Naive B cell (primary cell): ENCODE measurements around the gene EDNRA. TPM values are rescaled to one million over a fixed set of nuclear protein-coding genes. Genes with fewer than 3 reads are reported as not detected.

Experiments used
- ATAC-seq, 2 donors: fragments of 150-1000 bp; cut with Tn5 transposase; 2 replicates each; pipeline ENCODE4 v1.10.0; 2021; ENCODE audit warnings: low read depth in 2 of 2, mild to moderate bottlenecking in 2 of 2, moderate library complexity in 2 of 2
- DNase-seq: peaks from one replicate; pipeline ENCODE4 v3.0.0; 2022
- H3K27ac Mint-ChIP-seq, 6 donors: one replicate each; pipeline ENCODE4 v1.8.0; 2020 to 2022; ENCODE audit warnings: mild to moderate bottlenecking in 6 of 6, mixed read lengths in 6 of 6, moderate library complexity in 5 of 6, inconsistent platforms in 2 of 6
- H3K27me3 Mint-ChIP-seq, 3 donors: one replicate each; pipeline ENCODE4 v1.8.0; 2021 to 2022; ENCODE audit warnings: mixed read lengths in 3 of 3, mild to moderate bottlenecking in 1 of 3
- H3K36me3 Mint-ChIP-seq, 2 donors: one replicate each; pipeline ENCODE4 v1.8.0; 2020 to 2022; ENCODE audit warnings: mixed read lengths in 2 of 2, inconsistent platforms in 1 of 2, mild to moderate bottlenecking in 1 of 2
- H3K4me1 Mint-ChIP-seq, 3 donors: one replicate each; pipeline ENCODE4 v1.8.0; 2020 to 2022; ENCODE audit warnings: mixed read lengths in 3 of 3, inconsistent platforms in 1 of 3, mild to moderate bottlenecking in 1 of 3, moderate library complexity in 1 of 3
- H3K4me3 Mint-ChIP-seq, 8 donors: one replicate each; pipeline ENCODE4 v1.8.0; 2020 to 2022; ENCODE audit warnings: mild to moderate bottlenecking in 8 of 8, mixed read lengths in 8 of 8, moderate library complexity in 8 of 8, inconsistent platforms in 2 of 8
- H3K9me3 Mint-ChIP-seq, 7 donors: one replicate each; pipeline ENCODE4 v1.8.0; 2020 to 2022; ENCODE audit warnings: mixed read lengths in 7 of 7, mild to moderate bottlenecking in 5 of 7, inconsistent platforms in 2 of 7, moderate library complexity in 1 of 7
- polyA plus RNA-seq, 6 donors: library from polyadenylated mRNA; unstranded; fragments of 300-500 nt; fragmentation: Illumina TruSeq; gene quantifications; one replicate each; pipeline ENCODE4 v1.2.3, GENCODE V29; 2021; ENCODE audit warnings: low read depth in 6 of 6

The EDNRA gene
- polyA plus RNA-seq, 6 donors from 2014 or later = not detected

- Mint-ChIP-seq H3K4me1 (no peaks in the 10 kb centered on the region), H3K27ac (no peak overlapping the region), H3K9me3 (peaks cover 0 to 3% (median 0%) of the 10 kb centered on the region in 7 donors), H3K36me3 (no peaks in the 10 kb centered on the region), H3K4me3 (no peak overlapping the region), H3K27me3 (peaks cover 9 to 23% (median 12%) of the 10 kb centered on the region in 3 donors)
- no peak for DNase-seq
- no peak for ATAC-seq
These were observed 52.4 kb downstream of the EDNRA start for GRCh38 chr4:147533331-147533730.

GRCh38 chr4:147535124-147535523 lies 54.2 kb downstream of the EDNRA start:
- H3K27me3 Mint-ChIP-seq = peaks cover 5 to 11% (median 10%) of the 10 kb centered on the region in 3 donors
- DNase-seq (no peak), ATAC-seq (no peak)
- H3K36me3 Mint-ChIP-seq = no peaks in the 10 kb centered on the region
- H3K4me3 Mint-ChIP-seq = no peak overlapping the region
- peaks cover 0 to 3% (median 0%) of the 10 kb centered on the region in 7 donors for H3K9me3 Mint-ChIP-seq
- H3K27ac Mint-ChIP-seq = no peak overlapping the region
- H3K4me1 Mint-ChIP-seq = no peaks in the 10 kb centered on the region

DNA sequence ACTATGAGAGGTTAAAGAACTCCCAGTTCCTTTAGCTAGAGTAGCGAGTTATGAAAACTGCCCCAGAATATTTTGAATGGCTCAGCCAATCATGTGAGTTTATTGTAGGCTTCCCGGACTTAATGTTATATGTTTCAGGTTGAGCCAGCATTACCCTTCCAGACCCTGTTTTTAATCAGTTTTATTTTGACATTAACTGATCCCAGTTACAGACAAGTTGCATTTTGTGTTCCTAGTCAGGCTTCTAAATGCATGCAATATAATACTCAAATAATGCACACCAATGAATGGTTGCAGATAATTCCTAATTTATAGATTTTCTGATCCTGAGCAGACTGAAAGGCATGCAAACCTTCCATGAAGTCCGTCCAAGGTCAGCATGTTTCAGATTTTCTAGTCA lies 57.8 kb downstream of the EDNRA start:
- peaks cover 10 to 17% (median 10%) of the 10 kb centered on the region in 3 donors for H3K27me3 Mint-ChIP-seq
- H3K4me3 Mint-ChIP-seq = no peak overlapping the region
- H3K36me3 Mint-ChIP-seq = no peaks in the 10 kb centered on the region
- H3K27ac Mint-ChIP-seq = no peak overlapping the region
- DNase-seq (no peak), ATAC-seq (no peak)
- no peaks in the 10 kb centered on the region for H3K4me1 Mint-ChIP-seq
- H3K9me3 Mint-ChIP-seq = peaks cover 0 to 3% (median 0%) of the 10 kb centered on the region in 7 donors

- Mint-ChIP-seq H3K9me3 (peaks cover 0 to 3% (median 0%) of the 10 kb centered on the region in 7 donors), H3K4me3 (no peak overlapping the region), H3K27me3 (peaks cover 10 to 14% (median 12%) of the 10 kb centered on the region in 3 donors), H3K36me3 (no peaks in the 10 kb centered on the region), H3K27ac (no peak overlapping the region), H3K4me1 (no peaks in the 10 kb centered on the region)
- DNase-seq (no peak), ATAC-seq (no peak)
These were observed 59.1 kb downstream of the EDNRA start for GRCh38 chr4:147539959-147540358.

DNA sequence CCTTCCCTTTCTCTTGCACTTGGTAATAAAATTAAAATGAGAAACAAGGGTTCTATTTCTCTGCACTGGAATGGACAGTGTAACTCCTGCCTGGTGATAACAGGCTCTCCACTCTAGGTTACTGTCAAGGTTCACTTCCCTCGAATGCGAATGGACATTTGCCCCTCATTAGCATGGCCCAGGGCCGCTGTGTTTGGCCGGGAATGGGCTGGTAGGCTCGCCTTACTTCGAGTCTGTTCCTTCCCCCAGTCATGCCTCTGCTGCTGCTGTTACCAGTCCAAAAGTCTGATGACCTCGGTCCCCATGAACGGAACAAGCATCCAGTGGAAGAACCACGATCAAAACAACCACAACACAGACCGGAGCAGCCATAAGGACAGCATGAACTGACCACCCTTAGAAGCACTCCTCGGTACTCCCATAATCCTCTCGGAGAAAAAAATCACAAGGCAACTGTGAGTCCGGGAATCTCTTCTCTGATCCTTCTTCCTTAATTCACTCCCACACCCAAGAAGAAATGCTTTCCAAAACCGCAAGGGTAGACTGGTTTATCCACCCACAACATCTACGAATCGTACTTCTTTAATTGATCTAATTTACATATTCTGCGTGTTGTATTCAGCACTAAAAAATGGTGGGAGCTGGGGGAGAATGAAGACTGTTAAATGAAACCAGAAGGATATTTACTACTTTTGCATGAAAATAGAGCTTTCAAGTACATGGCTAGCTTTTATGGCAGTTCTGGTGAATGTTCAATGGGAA lies 61.5 kb downstream of the EDNRA start:
- ATAC-seq = no peak
- Mint-ChIP-seq H3K36me3 (no peaks in the 10 kb centered on the region), H3K9me3 (peaks cover 0 to 3% (median 0%) of the 10 kb centered on the region in 7 donors), H3K27me3 (peaks cover 14 to 24% (median 18%) of the 10 kb centered on the region in 3 donors), H3K27ac (no peak overlapping the region), H3K4me3 (no peak overlapping the region), H3K4me1 (no peaks in the 10 kb centered on the region)
- no peak for DNase-seq

DNA sequence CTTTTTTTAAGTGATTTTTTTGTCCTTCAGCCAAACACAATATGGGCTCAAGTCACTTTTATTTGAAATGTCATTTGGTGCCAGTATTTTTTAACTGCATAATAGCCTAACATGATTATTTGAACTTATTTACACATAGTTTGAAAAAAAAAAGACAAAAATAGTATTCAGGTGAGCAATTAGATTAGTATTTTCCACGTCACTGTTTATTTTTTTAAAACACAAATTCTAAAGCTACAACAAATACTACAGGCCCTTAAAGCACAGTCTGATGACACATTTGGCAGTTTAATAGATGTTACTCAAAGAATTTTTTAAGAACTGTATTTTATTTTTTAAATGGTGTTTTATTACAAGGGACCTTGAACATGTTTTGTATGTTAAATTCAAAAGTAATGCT lies 62.1 kb downstream of the EDNRA start:
- ATAC-seq (no peak), DNase-seq (no peak)
- H3K4me1 Mint-ChIP-seq = no peaks in the 10 kb centered on the region
- no peaks in the 10 kb centered on the region for H3K36me3 Mint-ChIP-seq
- H3K9me3 Mint-ChIP-seq = peaks cover 0 to 6% (median 0%) of the 10 kb centered on the region in 7 donors
- H3K27me3 Mint-ChIP-seq = peaks cover 14 to 24% (median 18%) of the 10 kb centered on the region in 3 donors
- H3K27ac Mint-ChIP-seq = no peak overlapping the region
- no peak overlapping the region for H3K4me3 Mint-ChIP-seq

GRCh38 chr4:147546349-147546748 lies 65.5 kb downstream of the EDNRA start:
- Mint-ChIP-seq H3K9me3 (peaks cover 0 to 15% (median 6%) of the 10 kb centered on the region in 7 donors), H3K4me3 (no peak overlapping the region), H3K27ac (no peak overlapping the region), H3K4me1 (no peaks in the 10 kb centered on the region), H3K36me3 (no peaks in the 10 kb centered on the region), H3K27me3 (peaks cover 13 to 28% (median 18%) of the 10 kb centered on the region in 3 donors)
- ATAC-seq (no peak), DNase-seq (no peak)

GRCh38 chr4:147547314-147548056 lies 66.6 kb downstream of the EDNRA start:
- peaks cover 16 to 28% (median 20%) of the 10 kb centered on the region in 3 donors for H3K27me3 Mint-ChIP-seq
- DNase-seq (no peak), ATAC-seq (no peak)
- no peak overlapping the region for H3K27ac Mint-ChIP-seq
- H3K9me3 Mint-ChIP-seq = peaks cover 0 to 26% (median 17%) of the 10 kb centered on the region in 7 donors
- peaks cover 0 to 9% of the 10 kb centered on the region in 2 donors for H3K36me3 Mint-ChIP-seq
- no peak overlapping the region for H3K4me3 Mint-ChIP-seq
- H3K4me1 Mint-ChIP-seq = no peaks in the 10 kb centered on the region

DNA sequence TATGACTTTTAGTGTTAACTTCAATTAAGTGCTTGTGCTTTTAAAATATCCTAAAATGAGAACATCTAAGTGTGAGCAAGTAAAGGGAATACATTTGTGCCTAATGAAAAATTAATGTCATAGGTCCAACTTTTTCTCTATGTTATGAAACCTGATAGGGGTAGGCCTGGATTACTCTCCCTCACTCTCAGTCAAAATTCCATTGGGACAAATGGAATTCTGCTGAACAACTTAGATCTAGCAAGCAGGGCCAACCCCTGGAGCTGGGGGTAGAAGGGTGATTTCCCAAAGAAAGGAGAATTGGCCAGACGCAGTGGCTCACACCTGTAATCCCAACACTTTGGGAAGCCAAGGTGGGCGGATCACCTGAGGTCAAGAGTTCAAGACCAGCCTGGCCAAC lies 67.4 kb downstream of the EDNRA start:
- no peak for ATAC-seq
- Mint-ChIP-seq H3K27me3 (peaks cover 12 to 28% (median 17%) of the 10 kb centered on the region in 3 donors), H3K27ac (no peak overlapping the region), H3K4me1 (no peaks in the 10 kb centered on the region), H3K9me3 (peaks cover 0 to 34% (median 19%) of the 10 kb centered on the region in 7 donors), H3K36me3 (peaks cover 0 to 9% of the 10 kb centered on the region in 2 donors), H3K4me3 (no peak overlapping the region)
- DNase-seq = no peak

GRCh38 chr4:147550626-147551246 lies 69.8 kb downstream of the EDNRA start:
- peak overlapping the region in 1 of 8 donors; percentile 41 for H3K4me3 Mint-ChIP-seq
- H3K9me3 Mint-ChIP-seq = peaks cover 0 to 44% (median 25%) of the 10 kb centered on the region in 7 donors
- no peak overlapping the region for H3K27ac Mint-ChIP-seq
- H3K36me3 Mint-ChIP-seq = peaks cover 0 to 9% of the 10 kb centered on the region in 2 donors
- no peaks in the 10 kb centered on the region for H3K4me1 Mint-ChIP-seq
- DNase-seq (no peak), ATAC-seq (no peak)
- H3K27me3 Mint-ChIP-seq = peaks cover 12 to 21% (median 14%) of the 10 kb centered on the region in 3 donors

DNA sequence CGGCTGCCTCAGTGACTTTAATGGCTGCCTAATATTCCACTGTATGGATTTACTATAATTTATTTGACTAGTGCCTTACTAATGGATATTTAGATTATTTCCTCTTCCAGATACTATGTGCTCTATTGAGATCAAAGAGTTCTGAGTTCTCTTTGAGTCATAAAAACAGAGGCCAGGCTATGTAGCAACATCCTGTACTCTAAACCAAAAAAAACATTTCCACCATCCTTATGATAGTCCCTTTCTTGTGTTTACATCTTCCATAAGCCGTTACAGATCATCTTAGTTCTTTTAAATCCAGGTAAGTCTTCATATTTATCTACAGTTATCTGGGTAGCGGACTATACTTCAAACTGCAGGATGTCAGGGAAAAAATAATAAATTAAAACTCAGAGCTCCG lies 79.7 kb downstream of the EDNRA start:
- peaks cover 13 to 24% (median 17%) of the 10 kb centered on the region in 3 donors for H3K27me3 Mint-ChIP-seq
- no peaks in the 10 kb centered on the region for H3K4me1 Mint-ChIP-seq
- no peak overlapping the region for H3K27ac Mint-ChIP-seq
- no peak for ATAC-seq
- DNase-seq = no peak
- no peak overlapping the region for H3K4me3 Mint-ChIP-seq
- H3K36me3 Mint-ChIP-seq = no peaks in the 10 kb centered on the region
- peaks cover 0 to 11% (median 0%) of the 10 kb centered on the region in 7 donors for H3K9me3 Mint-ChIP-seq

DNA sequence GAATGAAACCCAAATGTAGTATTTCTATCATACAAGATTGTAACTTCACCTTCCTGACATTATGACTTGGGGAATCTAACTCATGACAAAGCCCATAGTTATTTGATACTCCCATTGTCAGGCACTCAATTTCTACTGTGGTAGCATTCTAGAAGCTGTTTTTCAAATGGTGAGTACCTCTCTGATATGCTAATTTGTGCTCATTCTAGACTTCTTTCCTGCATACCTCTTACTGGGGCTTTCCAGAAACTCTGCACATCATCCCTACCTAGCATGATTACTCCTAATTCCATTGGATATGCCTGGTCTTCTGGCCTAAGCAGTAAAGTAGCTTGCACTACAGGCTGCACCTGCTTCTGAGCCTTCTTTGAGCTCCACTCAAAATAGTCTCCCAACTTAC lies 85.9 kb downstream of the EDNRA start:
- peaks cover 0 to 11% (median 4%) of the 10 kb centered on the region in 7 donors for H3K9me3 Mint-ChIP-seq
- ATAC-seq = no peak
- H3K4me3 Mint-ChIP-seq = no peak overlapping the region
- no peaks in the 10 kb centered on the region for H3K4me1 Mint-ChIP-seq
- H3K36me3 Mint-ChIP-seq = no peaks in the 10 kb centered on the region
- H3K27ac Mint-ChIP-seq = no peak overlapping the region
- H3K27me3 Mint-ChIP-seq = peaks cover 5 to 9% (median 8%) of the 10 kb centered on the region in 3 donors
- no peak for DNase-seq

DNA sequence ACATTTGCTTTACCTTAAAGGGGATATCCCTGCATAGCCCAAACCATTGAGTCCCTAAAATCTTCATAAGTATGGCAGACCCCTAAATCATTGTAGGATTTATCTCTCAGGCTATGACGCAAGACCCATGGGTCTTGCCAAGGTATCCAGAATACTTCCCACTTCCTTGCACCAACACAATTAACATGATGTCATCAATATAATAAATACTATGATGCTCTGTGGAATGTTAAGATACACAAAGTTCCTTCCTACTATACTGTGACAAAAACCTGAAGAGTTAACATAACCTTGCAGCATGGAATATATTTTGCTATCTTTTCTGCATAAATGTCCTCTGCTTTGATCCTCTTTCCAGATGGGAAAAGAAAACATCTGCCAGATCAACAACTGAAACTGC lies 86.4 kb downstream of the EDNRA start:
- DNase-seq (no peak), ATAC-seq (no peak)
- H3K9me3 Mint-ChIP-seq = peaks cover 0 to 11% (median 4%) of the 10 kb centered on the region in 7 donors
- H3K27ac Mint-ChIP-seq = no peak overlapping the region
- no peak overlapping the region for H3K4me3 Mint-ChIP-seq
- H3K36me3 Mint-ChIP-seq = no peaks in the 10 kb centered on the region
- peaks cover 5 to 9% (median 8%) of the 10 kb centered on the region in 3 donors for H3K27me3 Mint-ChIP-seq
- H3K4me1 Mint-ChIP-seq = no peaks in the 10 kb centered on the region
